Measurements from ENCODE around the gene RRM1. TPM values are rescaled to one million over a fixed set of nuclear protein-coding genes. Genes with fewer than 3 reads are reported as not detected.

The RRM1 gene
- total RNA-seq, 1 donor from 2014 or later: 14.6 TPM

- peak; percentile 55 for ATAC-seq
- peak; percentile 80 for DNase-seq (ENCODE audit: low spot score)
These were observed 89.7 kb downstream of the RRM1 start for GRCh38 chr11:4184163-4184916.

- ATAC-seq (no peak), DNase-seq (ENCODE audit: low spot score) (no peak)
These were observed 91.0 kb downstream of the RRM1 start for GRCh38 chr11:4185561-4185960.

- DNase-seq (ENCODE audit: low spot score) (no peak), ATAC-seq (no peak)
These were observed 92.0 kb downstream of the RRM1 start for GRCh38 chr11:4186464-4187054.

- ATAC-seq (peak; percentile 91), DNase-seq (ENCODE audit: low spot score) (peak; percentile 92)
These were observed 92.7 kb downstream of the RRM1 start for GRCh38 chr11:4187055-4187988.

Other genes with a start within 250 kb of the RRM1 start
- gene STIM1, start 239.1 kb upstream of the RRM1 start, total RNA-seq: 45.9 TPM

Data from left lobe of liver (tissue), 2 donors.